Gastroesophageal sphincter (tissue), 4 donors: Measurements from ENCODE around the gene MND1. TPM values are rescaled to one million over a fixed set of nuclear protein-coding genes. Genes with fewer than 3 reads are reported as not detected.

Experiments
- ATAC-seq: fragments of 150-250 bp; one replicate; pipeline ENCODE4 v1.9.1; 2016; ENCODE audit warnings: mild to moderate bottlenecking, moderate library complexity
- H3K27ac ChIP-seq, 4 donors: fragments of 200-600 bp; sonication (generic) in 3 of 4; 1 replicate in 3 of 4; 2 replicates in 1 of 4; pipeline ENCODE4 v1.5.1; 2016 to 2019
- H3K27me3 ChIP-seq: fragments of 200-600 bp; sonication (generic); one replicate; pipeline ENCODE4 v1.5.1; 2019
- H3K36me3 ChIP-seq, 2 donors: fragments of 200-600 bp; sonication (generic); one replicate each; pipeline ENCODE4 v1.5.1; 2019; ENCODE audit warnings: control low read depth in 1 of 2
- H3K4me1 ChIP-seq, 3 donors: fragments of 200-600 bp; sonication (generic); 1 replicate in 2 of 3; 2 replicates in 1 of 3; pipeline ENCODE4 v1.5.1; 2016 to 2019; ENCODE audit warnings: control low read depth in 2 of 3
- H3K4me3 ChIP-seq, 2 donors: fragments of 200-600 bp; sonication (generic); one replicate each; pipeline ENCODE4 v1.5.1; 2019; ENCODE audit warnings: mild to moderate bottlenecking in 1 of 2, moderate library complexity in 1 of 2
- H3K9me3 ChIP-seq, 3 donors: fragments of 200-600 bp; sonication (generic); one replicate each; pipeline ENCODE4 v1.5.1; 2017 to 2019; ENCODE audit warnings: control low read depth in 2 of 3
- EP300 ChIP-seq: sonication (generic); formaldehyde crosslinking; IDR thresholded peaks from one replicate; pipeline ENCODE4 v1.6.1; 2017; ENCODE audit warnings: antibody characterized with exemption, mild to moderate bottlenecking
- POLR2A ChIP-seq, 2 donors: fragments of 450-650 bp; IDR thresholded peaks; one replicate each; pipeline ENCODE4 v1.6.1; 2017; ENCODE audit warnings: antibody characterized with exemption in 2 of 2, mild to moderate bottlenecking in 2 of 2, moderate library complexity in 1 of 2
- POLR2AphosphoS5 ChIP-seq: sonication (generic); formaldehyde crosslinking; IDR thresholded peaks from one replicate; pipeline ENCODE4 v1.6.1; 2017; ENCODE audit warnings: antibody characterized with exemption
- WGBS, 2 donors: methylation state at CpG; one replicate each; pipeline ENCODE4 v1.1.5; 2018; ENCODE audit warnings: low coverage in 1 of 2; 5-methylcytosine and 5-hydroxymethylcytosine counted together
- total RNA-seq, 4 donors: library from RNA; depleted of rRNA; stranded (reverse); fragments of >200 nt; gene quantifications; one replicate each; pipeline ENCODE4 v1.1.0, GENCODE V29; 2016
- TF ChIP-seq, protein P1 (sequence below), 4 experiments: fragments of 200-600 bp in 2 of 4; fragments of 450-650 bp in 2 of 4; sonication (generic) in 1 of 4; IDR thresholded peaks; one replicate each; pipeline ENCODE4 v1.5.1; 2017 to 2019; ENCODE audit warnings: antibody characterized with exemption in 4 of 4, mild to moderate bottlenecking in 2 of 4, moderate library complexity in 2 of 4

The MND1 gene
- total RNA-seq, 4 donors from 2014 or later: 0.78 to 4.8 (median 1.2) TPM; not detected in 1

DNA sequence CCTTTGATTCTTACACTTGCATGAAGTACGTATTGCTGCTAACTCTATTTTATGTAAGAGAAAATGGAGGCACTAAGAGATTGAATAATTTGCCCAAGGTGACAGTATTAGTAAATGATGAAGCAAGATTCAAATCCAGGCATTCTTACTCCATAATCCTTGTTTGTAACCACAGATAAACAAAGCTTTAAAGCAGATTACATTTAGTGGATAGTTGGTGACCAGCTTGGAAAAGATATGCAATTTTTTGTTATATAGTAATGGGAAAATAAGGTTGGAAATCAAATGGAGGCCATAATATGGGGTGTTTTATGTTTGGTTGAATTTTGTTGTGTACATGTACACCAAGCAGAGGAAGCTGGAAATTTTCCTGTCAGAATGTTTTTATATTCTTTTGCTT is 30.8 kb downstream of the MND1 start:
- no peaks in the 10 kb centered on the region for H3K36me3 ChIP-seq
- WGBS, 2 donors: 100% methylated on average over 1 of the region's 1 CpG
- no peak for ATAC-seq
- no peaks in the 10 kb centered on the region for H3K4me1 ChIP-seq
- H3K27me3 ChIP-seq: no peaks in the 10 kb centered on the region
- no peaks in the 10 kb centered on the region for H3K9me3 ChIP-seq
- no peak overlapping the region for H3K27ac ChIP-seq
- H3K4me3 ChIP-seq: no peak overlapping the region
- TF ChIP-seq POLR2A (IDR thresholded peaks at IDR 0.05): no peak
- TF ChIP-seq, protein P1, sequence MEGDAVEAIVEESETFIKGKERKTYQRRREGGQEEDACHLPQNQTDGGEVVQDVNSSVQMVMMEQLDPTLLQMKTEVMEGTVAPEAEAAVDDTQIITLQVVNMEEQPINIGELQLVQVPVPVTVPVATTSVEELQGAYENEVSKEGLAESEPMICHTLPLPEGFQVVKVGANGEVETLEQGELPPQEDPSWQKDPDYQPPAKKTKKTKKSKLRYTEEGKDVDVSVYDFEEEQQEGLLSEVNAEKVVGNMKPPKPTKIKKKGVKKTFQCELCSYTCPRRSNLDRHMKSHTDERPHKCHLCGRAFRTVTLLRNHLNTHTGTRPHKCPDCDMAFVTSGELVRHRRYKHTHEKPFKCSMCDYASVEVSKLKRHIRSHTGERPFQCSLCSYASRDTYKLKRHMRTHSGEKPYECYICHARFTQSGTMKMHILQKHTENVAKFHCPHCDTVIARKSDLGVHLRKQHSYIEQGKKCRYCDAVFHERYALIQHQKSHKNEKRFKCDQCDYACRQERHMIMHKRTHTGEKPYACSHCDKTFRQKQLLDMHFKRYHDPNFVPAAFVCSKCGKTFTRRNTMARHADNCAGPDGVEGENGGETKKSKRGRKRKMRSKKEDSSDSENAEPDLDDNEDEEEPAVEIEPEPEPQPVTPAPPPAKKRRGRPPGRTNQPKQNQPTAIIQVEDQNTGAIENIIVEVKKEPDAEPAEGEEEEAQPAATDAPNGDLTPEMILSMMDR (IDR thresholded peaks at IDR 0.05): no peak

DNA sequence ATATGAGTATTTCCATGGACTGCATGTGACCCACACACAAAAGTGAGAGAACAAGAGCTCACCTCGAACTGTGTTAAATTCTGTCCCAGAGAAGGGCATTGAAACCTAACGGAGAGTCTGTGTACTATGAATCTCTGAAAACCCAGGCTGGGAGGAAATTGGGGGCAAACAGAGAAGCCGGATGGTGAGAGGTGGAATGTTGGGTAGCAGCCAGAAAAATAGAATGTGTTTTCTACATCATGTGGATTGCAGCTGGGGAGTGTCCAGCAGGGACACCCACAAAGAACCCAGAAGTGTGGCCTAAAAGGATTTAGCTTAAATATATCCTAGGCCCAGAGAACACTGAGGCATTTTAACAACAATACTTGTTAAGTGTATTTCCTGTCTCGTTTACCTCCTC is 38.6 kb downstream of the MND1 start:
- no peak for ATAC-seq
- 18 to 68% methylated on average over 2 to 4 of the region's 4 CpGs for WGBS, 2 donors
- H3K36me3 ChIP-seq: no peaks in the 10 kb centered on the region
- no peak overlapping the region for H3K4me3 ChIP-seq
- peaks cover 0 to 9% (median 0%) of the 10 kb centered on the region in 3 donors for H3K4me1 ChIP-seq
- H3K9me3 ChIP-seq: no peaks in the 10 kb centered on the region
- TF ChIP-seq POLR2A (IDR thresholded peaks at IDR 0.05): no peak
- TF ChIP-seq, protein P1 (IDR thresholded peaks at IDR 0.05): no peak
- no peak for TF ChIP-seq POLR2AphosphoS5
- no peak for TF ChIP-seq EP300
- no peaks in the 10 kb centered on the region for H3K27me3 ChIP-seq
- H3K27ac ChIP-seq: no peak overlapping the region

DNA sequence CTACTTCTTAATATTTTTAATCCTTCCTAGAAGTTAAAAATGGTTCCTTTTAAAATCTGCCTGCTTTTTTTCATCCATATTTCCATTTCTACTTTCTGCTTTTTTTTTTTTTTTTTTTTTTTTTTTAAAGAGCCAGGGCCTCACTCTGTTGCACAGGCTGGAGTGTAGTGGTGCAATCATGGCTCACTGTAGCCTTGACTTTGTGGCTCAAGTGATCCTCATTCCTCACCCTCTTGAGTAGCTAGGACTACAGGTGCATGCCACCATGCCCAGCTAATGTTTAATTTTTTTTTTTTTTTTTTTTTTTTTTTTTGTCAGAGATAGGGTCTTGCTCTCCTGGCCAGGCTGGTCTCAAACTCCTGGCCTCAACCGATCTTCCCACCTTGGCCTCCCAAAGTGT is 39.7 kb downstream of the MND1 start:
- TF ChIP-seq, protein P1 (IDR thresholded peaks at IDR 0.05): no peak
- TF ChIP-seq POLR2AphosphoS5 (no peak), EP300 (no peak), POLR2A (IDR thresholded peaks at IDR 0.05) (no peak)
- Histone ChIP-seq H3K27ac (no peak overlapping the region), H3K27me3 (no peaks in the 10 kb centered on the region), H3K4me1 (peaks cover 0 to 9% (median 0%) of the 10 kb centered on the region in 3 donors), H3K4me3 (no peak overlapping the region), H3K9me3 (no peaks in the 10 kb centered on the region), H3K36me3 (no peaks in the 10 kb centered on the region)
- WGBS, 2 donors: no CpG with 5 or more reads among the region's 1 CpG
- no peak for ATAC-seq

DNA sequence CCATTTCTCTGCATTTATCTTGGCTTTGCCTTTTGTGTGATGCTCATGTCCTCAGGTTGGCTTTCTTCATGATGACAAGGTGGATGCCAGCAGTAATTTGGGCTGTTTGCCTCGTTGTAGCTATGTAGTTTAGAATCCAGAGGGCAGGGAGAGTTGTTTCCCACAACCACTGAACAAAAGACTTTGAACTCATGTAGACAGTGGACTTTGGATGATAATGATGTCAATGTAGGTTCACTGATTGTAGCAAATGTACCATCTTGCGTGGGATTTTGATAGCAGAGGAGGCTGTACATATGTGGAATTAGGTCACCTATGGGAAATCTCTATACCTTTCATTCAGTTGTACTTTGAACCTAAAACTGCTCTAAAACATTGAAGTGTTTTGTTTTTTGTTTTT is 41.3 kb downstream of the MND1 start:
- peaks cover 0 to 9% (median 0%) of the 10 kb centered on the region in 3 donors for H3K4me1 ChIP-seq

DNA sequence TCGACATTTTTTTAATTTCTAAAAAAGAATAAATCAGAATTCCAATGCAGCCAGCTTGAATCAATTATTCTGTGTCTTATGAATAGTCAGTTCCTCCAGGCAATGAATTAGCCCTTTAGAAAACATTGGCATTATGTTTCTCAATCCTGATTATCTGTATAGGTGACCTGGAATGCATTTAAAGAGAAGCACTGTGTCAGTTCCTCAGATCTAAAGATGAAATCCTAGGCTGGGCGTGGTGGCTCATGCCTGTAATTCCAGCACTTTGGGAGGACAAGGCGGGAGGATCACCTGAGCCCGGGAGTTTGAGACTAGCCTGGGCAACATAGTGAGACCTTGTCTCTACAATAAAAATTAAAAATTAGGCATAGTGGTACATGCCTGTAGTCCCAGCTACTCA is 43.5 kb downstream of the MND1 start:
- TF ChIP-seq POLR2AphosphoS5: no peak
- TF ChIP-seq, protein P1 (IDR thresholded peaks at IDR 0.05): no peak
- no peak for TF ChIP-seq EP300
- TF ChIP-seq POLR2A (IDR thresholded peaks at IDR 0.05): no peak
- H3K9me3 ChIP-seq: no peaks in the 10 kb centered on the region
- H3K4me1 ChIP-seq: peaks cover 0 to 11% (median 0%) of the 10 kb centered on the region in 3 donors
- H3K27ac ChIP-seq: no peak overlapping the region
- no peak for ATAC-seq
- no peaks in the 10 kb centered on the region for H3K27me3 ChIP-seq
- H3K4me3 ChIP-seq: no peak overlapping the region
- no peaks in the 10 kb centered on the region for H3K36me3 ChIP-seq
- 92 to 100% methylated on average over 2 to 4 of the region's 4 CpGs for WGBS, 2 donors

More for the DNA sequence above, 41.3 kb downstream of the MND1 start:
- ATAC-seq: no peak
- no peaks in the 10 kb centered on the region for H3K27me3 ChIP-seq
- no peak overlapping the region for H3K27ac ChIP-seq
- no peak overlapping the region for H3K4me3 ChIP-seq
- no peaks in the 10 kb centered on the region for H3K9me3 ChIP-seq
- no peaks in the 10 kb centered on the region for H3K36me3 ChIP-seq
- 75 to 96% methylated on average over 1 to 2 of the region's 2 CpGs for WGBS, 2 donors
- TF ChIP-seq EP300: no peak
- no peak for TF ChIP-seq POLR2AphosphoS5
